Skin epidermis (tissue), 12 donors: ENCODE measurements around the gene TTC13.

Experiments
- H3K27ac ChIP-seq, 21 experiments: fragments of 200-600 bp; sonication (generic) in 11 of 21; one replicate each; pipeline ENCODE4 v1.5.0; 2020; ENCODE audit warnings: mild to moderate bottlenecking in 3 of 21, inconsistent platforms in 2 of 21, moderate library complexity in 2 of 21
- H3K4me3 ChIP-seq, 7 experiments: fragments of 200-600 bp; sonication (generic) in 2 of 7; one replicate each; pipeline ENCODE4 v1.5.0; 2020; ENCODE audit warnings: inconsistent platforms in 2 of 7, mild to moderate bottlenecking in 2 of 7, moderate library complexity in 1 of 7

Gene TTC13

DNA sequence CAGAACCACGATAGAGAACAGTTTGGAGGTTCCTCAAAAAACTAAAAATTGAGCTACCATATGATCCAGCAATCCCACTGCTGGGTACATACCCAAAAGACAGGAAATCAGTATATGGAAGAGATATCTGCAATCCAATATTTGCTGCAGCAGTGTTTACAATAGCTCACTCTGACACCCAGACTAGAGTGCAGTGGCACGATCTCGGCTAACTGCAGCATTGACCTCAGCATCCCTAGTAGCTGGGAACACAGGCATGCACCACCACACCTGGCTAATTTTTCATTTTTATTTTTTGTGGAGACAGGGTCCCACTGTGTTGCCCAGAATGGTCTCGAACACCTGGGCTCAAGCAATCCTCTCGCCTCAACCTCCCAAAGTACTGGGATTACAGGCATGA is 13.1 kb downstream of the TTC13 start:
- no peak overlapping the region for H3K4me3 ChIP-seq
- H3K27ac ChIP-seq = no peak overlapping the region

- Histone ChIP-seq H3K27ac (no peak overlapping the region), H3K4me3 (no peak overlapping the region)
Measured at GRCh38 chr1:230964896-230965295, 13.8 kb downstream of the TTC13 start.

GRCh38 chr1:230958370-230958769 is 20.3 kb downstream of the TTC13 start:
- H3K4me3 ChIP-seq = no peak overlapping the region
- no peak overlapping the region for H3K27ac ChIP-seq

GRCh38 chr1:230957580-230957989 is 21.1 kb downstream of the TTC13 start:
- no peak overlapping the region for H3K27ac ChIP-seq
- H3K4me3 ChIP-seq = no peak overlapping the region

DNA sequence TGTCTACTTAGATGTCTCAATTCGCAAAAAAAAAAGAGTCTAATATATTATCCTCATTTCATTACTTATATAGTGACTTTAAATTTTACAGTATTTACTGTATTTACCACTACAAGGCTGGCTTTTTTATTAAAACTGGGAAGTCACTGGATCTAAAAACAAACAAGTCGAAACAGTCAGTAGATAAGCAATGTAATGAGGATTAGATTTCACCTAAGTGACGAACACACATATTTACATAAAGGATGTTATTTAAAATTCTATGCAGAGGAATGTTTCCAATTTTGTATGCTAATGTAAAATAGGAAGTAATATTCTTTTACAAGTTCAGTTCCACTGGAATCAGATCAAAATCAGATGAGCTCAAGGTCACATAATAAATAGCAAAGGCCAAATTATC is 28.3 kb downstream of the TTC13 start:
- Histone ChIP-seq H3K4me3 (no peak overlapping the region), H3K27ac (no peak overlapping the region)

GRCh38 chr1:230948903-230949302 is 29.8 kb downstream of the TTC13 start:
- Histone ChIP-seq H3K4me3 (no peak overlapping the region), H3K27ac (no peak overlapping the region)

DNA sequence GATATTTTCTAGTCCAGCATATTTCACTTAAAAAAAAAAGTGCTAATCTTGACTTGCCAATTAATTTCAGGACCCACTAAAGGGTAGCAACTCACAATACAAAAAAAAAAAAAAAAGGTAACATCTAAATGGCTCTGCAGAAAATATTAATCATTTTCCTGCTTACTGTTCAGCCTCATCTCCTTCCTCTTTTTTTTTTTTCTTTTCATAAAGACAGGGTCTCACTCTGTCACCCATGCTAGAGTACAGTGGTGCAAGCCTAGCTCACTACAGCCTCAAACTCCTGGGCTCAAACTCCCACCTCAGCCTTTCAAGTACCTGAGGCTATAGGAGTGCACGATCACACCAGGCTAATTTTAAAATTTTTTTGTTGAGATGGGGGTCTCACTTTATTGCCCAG is 30.4 kb downstream of the TTC13 start:
- Histone ChIP-seq H3K4me3 (no peak overlapping the region), H3K27ac (no peak overlapping the region)

GRCh38 chr1:230943048-230943593 is 35.5 kb downstream of the TTC13 start:
- Histone ChIP-seq H3K27ac (no peak overlapping the region), H3K4me3 (no peak overlapping the region)

DNA sequence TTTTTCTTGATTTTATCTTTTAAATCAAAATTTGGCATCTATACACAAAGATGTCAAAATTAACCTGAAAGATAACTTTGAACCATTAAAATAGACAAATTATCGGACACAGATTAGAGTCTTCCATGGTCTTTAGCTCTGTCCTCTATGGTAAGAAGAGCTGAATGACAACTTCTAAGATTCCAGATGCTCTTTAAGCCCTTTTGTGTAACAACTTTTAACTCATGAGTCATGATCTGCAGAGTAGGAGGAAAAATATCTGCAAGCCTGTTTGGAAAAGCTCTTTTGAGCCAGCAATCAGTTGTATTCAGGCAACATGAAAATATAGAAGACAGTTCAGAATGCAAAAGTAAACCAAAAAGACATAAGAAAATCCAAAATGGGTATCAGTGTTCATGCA is 37.8 kb downstream of the TTC13 start:
- Histone ChIP-seq H3K27ac (no peak overlapping the region), H3K4me3 (no peak overlapping the region)

- no peak overlapping the region for H3K27ac ChIP-seq
- H3K4me3 ChIP-seq = no peak overlapping the region
Measured at GRCh38 chr1:230939806-230940489, 38.7 kb downstream of the TTC13 start.

- no peak overlapping the region for H3K27ac ChIP-seq
Measured at GRCh38 chr1:230938924-230939368, 39.7 kb downstream of the TTC13 start.

DNA sequence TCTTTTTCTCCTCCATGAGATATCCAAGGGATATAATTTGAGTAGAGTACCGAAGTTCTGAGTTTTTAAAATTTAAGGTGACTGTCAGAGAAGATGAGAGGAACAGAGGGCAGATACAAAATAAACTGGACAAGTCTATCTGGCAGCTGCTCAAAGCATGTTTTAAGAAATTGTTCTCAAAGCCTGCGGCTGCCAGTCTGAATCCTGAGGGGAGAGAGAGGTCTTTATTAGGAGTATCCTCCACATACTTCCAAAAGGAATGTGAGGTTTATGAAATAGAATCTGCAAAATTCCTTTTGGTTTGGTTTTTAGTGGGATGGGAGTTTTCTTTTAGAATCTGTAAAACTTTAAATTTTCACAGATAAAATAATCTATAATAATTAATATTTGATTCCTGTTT is 41.3 kb downstream of the TTC13 start:
- no peak overlapping the region for H3K27ac ChIP-seq
- no peak overlapping the region for H3K4me3 ChIP-seq

More at GRCh38 chr1:230938924-230939368, 39.7 kb downstream of the TTC13 start:
- no peak overlapping the region for H3K4me3 ChIP-seq

DNA sequence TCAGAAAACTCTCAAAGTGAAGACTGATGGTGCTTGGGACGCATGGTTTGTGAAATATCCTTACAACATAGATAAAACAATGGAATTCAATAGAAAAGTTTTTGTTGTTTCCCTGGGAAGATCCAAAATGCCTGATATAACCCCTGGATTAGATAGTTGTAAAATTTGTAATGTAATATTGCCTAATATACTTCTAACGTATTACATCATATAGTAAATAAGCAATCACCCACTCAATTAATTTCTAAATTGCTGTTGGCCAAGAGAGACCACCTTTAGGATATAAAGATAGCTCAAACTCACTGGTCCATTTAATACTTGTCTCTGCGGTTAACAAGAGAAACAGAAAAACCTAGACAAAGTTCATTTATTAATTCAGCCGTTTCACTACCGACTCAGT is 42.2 kb downstream of the TTC13 start:
- Histone ChIP-seq H3K27ac (no peak overlapping the region), H3K4me3 (no peak overlapping the region)

- H3K4me3 ChIP-seq = no peak overlapping the region
Measured at GRCh38 chr1:230935852-230936251, 42.8 kb downstream of the TTC13 start.

GRCh38 chr1:230930986-230931385 is 47.7 kb downstream of the TTC13 start:
- Histone ChIP-seq H3K27ac (no peak overlapping the region), H3K4me3 (no peak overlapping the region)

More at GRCh38 chr1:230935852-230936251, 42.8 kb downstream of the TTC13 start:
- no peak overlapping the region for H3K27ac ChIP-seq

- H3K27ac ChIP-seq = no peak overlapping the region
- no peak overlapping the region for H3K4me3 ChIP-seq
Measured at GRCh38 chr1:230926182-230926581, 52.5 kb downstream of the TTC13 start.

GRCh38 chr1:230925608-230926007 is 53.1 kb downstream of the TTC13 start:
- Histone ChIP-seq H3K4me3 (no peak overlapping the region), H3K27ac (no peak overlapping the region)

DNA sequence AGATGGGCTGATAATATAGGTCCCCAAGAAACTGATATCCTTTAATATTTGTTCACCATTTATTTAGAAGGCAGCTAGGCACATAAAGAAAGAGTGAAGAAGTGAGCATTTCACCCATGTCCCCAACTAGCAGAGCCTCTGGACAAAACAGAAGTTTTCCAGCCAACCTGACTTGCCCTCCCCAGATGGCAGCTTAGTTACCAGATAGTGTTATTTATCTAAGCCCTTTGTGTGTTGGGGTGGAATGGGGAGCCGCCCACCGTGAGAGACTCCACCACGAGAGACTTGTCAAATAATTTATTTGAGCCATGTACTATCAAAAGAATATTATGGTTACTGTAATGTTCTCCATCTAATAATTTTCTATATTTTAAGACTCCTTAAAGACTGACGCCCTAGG is 55.5 kb downstream of the TTC13 start:
- H3K27ac ChIP-seq = no peak overlapping the region
- no peak overlapping the region for H3K4me3 ChIP-seq

GRCh38 chr1:230922620-230923019 is 56.0 kb downstream of the TTC13 start:
- Histone ChIP-seq H3K4me3 (no peak overlapping the region), H3K27ac (no peak overlapping the region)

DNA sequence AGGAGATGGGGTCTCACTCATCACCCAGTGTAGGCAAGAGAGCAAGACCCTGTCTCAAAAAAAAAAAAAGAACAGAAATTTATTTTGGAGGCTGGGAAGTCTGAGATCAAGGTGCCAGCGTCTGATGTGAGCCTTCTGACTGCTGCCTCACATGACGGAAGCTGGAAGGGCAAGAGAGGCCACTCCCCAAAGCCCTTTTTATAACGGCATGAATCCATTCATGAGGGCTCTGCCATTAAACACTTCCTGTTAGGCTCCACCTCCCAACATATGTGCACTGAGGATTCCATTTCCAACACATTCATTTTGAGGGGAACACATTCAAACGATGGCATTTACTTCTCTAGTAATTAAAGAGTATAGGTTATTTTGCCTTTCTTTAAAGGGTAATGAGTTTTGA is 59.5 kb downstream of the TTC13 start:
- H3K4me3 ChIP-seq = no peak overlapping the region
- H3K27ac ChIP-seq = no peak overlapping the region

DNA sequence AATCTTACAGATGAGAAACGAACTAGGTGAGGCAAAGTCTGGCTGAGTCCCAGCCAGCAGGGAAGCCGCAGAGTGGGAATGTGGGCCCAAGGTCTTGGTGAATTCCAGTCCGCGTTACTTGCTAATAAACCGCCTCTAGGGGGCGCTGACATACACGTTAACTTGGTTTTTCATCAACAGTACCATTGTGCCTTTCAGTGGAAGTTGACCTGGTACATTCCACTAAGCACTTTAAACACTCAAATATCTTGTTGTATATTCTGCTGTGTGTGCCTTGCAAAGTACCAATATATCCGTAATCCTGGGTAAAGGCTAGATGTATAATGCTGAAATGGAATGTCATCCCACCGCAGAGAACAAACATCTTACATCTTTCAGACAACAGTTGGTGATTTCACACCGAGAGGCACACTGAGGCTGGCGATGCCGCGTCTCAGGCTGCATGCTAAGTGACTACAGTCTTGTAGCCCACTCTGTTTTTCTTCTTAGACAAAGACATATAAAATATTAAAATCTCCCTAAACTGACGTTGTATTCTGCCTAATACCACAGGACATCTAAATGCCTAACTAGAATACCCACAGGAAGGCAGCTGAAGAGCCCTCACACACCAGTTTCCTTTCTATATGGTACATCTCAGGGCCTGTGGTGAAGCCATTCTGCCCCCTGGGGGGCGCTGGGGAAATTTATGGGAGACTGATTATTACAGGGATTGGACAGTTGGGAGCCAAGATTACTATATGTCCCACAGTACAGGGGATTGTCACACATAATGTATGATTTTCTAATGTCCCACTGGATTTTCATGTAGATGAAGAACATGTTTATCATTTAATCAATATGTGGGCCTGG is 61.2 kb downstream of the TTC13 start:
- H3K4me3 ChIP-seq = no peak overlapping the region
- no peak overlapping the region for H3K27ac ChIP-seq
